ENCODE measurements around the gene NFYA. TPM values are rescaled to one million over a fixed set of nuclear protein-coding genes. Genes with fewer than 3 reads are reported as not detected.

Gene NFYA
- total and polyA plus RNA-seq, 9 of the 15 experiments (the other 6 are each of a cell fraction or from before 2014, with no cell fraction given): 7.3 to 37.1 (median 21.8) TPM

DNA sequence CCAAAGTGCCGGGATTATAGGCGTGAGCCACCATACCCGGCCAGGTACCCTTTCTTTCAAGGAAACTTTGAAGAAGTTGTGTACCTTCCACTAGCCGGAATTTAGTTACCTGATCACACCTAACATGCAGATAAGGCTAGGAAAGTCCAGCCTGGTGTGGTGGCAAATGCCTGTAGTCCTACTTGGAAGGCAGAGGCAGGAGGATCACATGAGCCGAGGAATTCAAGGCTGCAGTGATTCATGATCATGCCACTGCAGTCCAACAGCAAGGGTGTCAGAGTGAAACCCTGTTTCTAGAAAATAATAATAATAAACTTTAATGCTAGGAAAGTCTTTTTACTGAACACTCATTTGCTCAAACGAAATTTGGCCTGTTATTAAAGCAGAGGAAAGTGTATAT lies 21.0 kb downstream of the NFYA start:
- no TSS peak for BruUV-seq (replicated peaks)
- no peaks in the 10 kb centered on the region for H3K9me1 ChIP-seq (ENCODE audit: control insufficient read depth, insufficient read depth, low read length)
- no peak overlapping the region for H3K4me3 ChIP-seq
- DNase-seq (ENCODE audit: extremely low read depth in 1 of 4, low spot score in 3 of 4) (no peak), FAIRE-seq (no peak), ATAC-seq (no peak)
- intact Hi-C loops (cut with micrococcal nuclease): loop anchor here (5.0 kb wide), 1 partner anchor 89 kb away; no protein-coding TSS in a partner anchor
- no peak overlapping the region for H3K27ac ChIP-seq (ENCODE audit: extremely low read depth, low read depth, low read length)
- H3K27me3 ChIP-seq (ENCODE audit: control insufficient read depth in 2 of 2, insufficient read depth in 2 of 2, low read length in 2 of 2): no peaks in the 10 kb centered on the region
- H3K9ac ChIP-seq (ENCODE audit: insufficient read depth in 1 of 2, low read depth in 2 of 2, low read length in 2 of 2): no peak overlapping the region
- in situ Hi-C loops (cut with MboI): no loop called here
- no peaks in the 10 kb centered on the region for H4K20me1 ChIP-seq (replicated peaks; ENCODE audit: control insufficient read depth, insufficient read depth, low read length)
- ChIA-PET CTCF (ENCODE audit: low intra/inter-chr PET ratio) (no interaction called here), POLR2A (no interaction called here)
- no peak overlapping the region for H3K4me2 ChIP-seq (ENCODE audit: insufficient read depth, low read length)
- WGBS (ENCODE audit: insufficient coverage, low coverage, missing lambda C conversion rate): 87% methylated on average over 6 of the region's 6 CpGs
- peaks cover 94% of the 10 kb centered on the region for H3K36me3 ChIP-seq (ENCODE audit: control insufficient read depth, insufficient read depth, low read length)
- TF ChIP-seq ZNF282 (CRISPR knock-in tag; IDR thresholded peaks at IDR 0.05): no peak
- no peak for TF ChIP-seq PHB (CRISPR knock-in tag; IDR thresholded peaks at IDR 0.05)
- no peak for TF ChIP-seq PATZ1 (CRISPR knock-in tag; IDR thresholded peaks at IDR 0.05; ENCODE audit: borderline replicate concordance)
- TF ChIP-seq RBBP5 (IDR thresholded peaks at IDR 0.05; ENCODE audit: borderline replicate concordance, insufficient read depth, low read length, poor library complexity, severe bottlenecking): no peak
- no peak for TF ChIP-seq ZBTB2 (IDR thresholded peaks at IDR 0.05)
- TF ChIP-seq MEIS2 (IDR thresholded peaks at IDR 0.05; ENCODE audit: partially characterized antibody): no peak
- TF ChIP-seq FOXA1 (IDR thresholded peaks at IDR 0.05; ENCODE audit: borderline replicate concordance): no peak
- no peak for TF ChIP-seq ZNF347 (CRISPR knock-in tag; IDR thresholded peaks at IDR 0.05; ENCODE audit: low read depth)
- TF ChIP-seq POU5F1 (IDR thresholded peaks at IDR 0.05; ENCODE audit: borderline replicate concordance, low read depth, low read length, partially characterized antibody): no peak
- TF ChIP-seq ZNF717 (CRISPR knock-in tag; IDR thresholded peaks at IDR 0.05): no peak
- no peak for TF ChIP-seq HIVEP1 (CRISPR knock-in tag; IDR thresholded peaks at IDR 0.05)
- no peak for TF ChIP-seq POLR2AphosphoS5 (IDR thresholded peaks at IDR 0.05; ENCODE audit: control insufficient read depth, insufficient read depth, low read depth, low read length)
- TF ChIP-seq SIRT6 (IDR thresholded peaks at IDR 0.05; ENCODE audit: low read depth, low read length): no peak
- no peak for TF ChIP-seq ZNF239 (CRISPR knock-in tag; IDR thresholded peaks at IDR 0.05)
- H2AFZ ChIP-seq (ENCODE audit: low read depth, low read length): no peak overlapping the region
- no peaks in the 10 kb centered on the region for H3K9me3 ChIP-seq (replicated peaks; ENCODE audit: control insufficient read depth, insufficient read depth, low read depth, low read length)
- H3K79me2 ChIP-seq (ENCODE audit: control insufficient read depth, insufficient read depth, low read length): no peaks in the 10 kb centered on the region
- no peaks in the 10 kb centered on the region for H3K4me1 ChIP-seq (replicated peaks in 1 of 2; ENCODE audit: control insufficient read depth in 2 of 2, insufficient read depth in 2 of 2, low read length in 2 of 2)

Data from K562 (cell line).